GM18526 (cell line): Measurements from ENCODE around the gene DENND2A.

Source experiments
- POLR2A ChIP-seq: IDR thresholded peaks from 3 replicates; pipeline ENCODE4 v1.6.1; 2011; ENCODE audit not compliant: insufficient read length; ENCODE audit errors: extremely low read depth

Gene DENND2A

DNA sequence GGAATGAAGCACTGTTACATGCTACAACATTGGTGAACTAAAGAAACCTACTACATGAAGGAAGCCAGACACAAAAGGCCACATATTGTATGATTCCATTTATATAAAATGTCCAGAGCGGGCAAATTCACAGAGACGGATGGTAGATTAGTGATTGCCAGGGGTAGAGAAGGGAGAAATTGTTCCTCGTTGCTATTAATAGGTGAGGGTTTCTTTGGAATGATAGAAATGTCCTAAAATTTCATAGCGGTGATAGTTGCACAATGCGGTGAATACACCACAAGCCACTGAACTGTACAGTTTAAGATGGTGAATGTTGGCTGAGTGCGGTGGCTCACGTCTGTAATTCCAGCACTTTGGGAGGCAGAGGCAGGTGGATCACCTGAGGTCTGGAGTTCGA, 29.0 kb downstream of the DENND2A start:
- no peak for TF ChIP-seq POLR2A

GRCh38 chr7:140610204-140611165, 30.1 kb downstream of the DENND2A start:
- TF ChIP-seq POLR2A = no peak

DNA sequence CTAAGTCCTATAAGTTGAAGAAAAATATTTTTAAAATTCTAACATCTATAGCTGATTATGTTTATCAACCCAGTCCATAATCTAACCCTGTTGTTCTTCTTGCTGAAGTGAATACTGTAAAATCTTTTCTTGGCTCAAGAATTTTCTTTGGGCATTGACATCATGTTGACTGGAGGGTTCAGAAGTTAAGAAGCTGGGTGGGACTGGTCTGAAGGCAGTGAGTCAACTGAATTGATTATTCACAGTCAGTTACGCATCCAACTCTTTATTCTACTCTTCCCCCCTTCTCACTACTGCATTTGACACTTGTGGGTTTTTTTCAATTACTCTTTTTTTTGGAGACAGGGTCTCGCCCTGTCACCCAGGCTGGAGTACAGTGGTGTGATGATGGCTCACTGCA, 31.0 kb downstream of the DENND2A start:
- TF ChIP-seq POLR2A = no peak

GRCh38 chr7:140607441-140607989, 33.1 kb downstream of the DENND2A start:
- TF ChIP-seq POLR2A = no peak

DNA sequence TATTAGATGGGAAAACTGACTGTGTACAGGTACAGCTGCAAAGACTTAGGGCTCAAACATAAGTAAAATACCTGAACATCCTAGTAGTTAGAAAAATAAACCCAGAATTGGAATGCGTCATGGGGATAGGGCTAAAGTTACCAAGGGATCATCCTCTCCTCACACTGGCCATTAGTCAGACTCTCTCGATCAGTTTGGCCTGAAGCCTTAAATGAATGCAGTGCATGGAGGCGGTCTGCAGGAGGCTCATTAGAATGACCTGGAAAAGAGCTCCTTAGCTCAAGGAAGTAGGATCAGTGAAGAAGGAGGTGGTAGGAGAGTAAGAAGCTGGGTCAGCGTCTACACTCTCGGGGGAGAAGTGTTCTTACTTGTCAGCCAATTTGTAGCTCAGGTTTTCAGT, 35.3 kb downstream of the DENND2A start:
- no peak for TF ChIP-seq POLR2A

DNA sequence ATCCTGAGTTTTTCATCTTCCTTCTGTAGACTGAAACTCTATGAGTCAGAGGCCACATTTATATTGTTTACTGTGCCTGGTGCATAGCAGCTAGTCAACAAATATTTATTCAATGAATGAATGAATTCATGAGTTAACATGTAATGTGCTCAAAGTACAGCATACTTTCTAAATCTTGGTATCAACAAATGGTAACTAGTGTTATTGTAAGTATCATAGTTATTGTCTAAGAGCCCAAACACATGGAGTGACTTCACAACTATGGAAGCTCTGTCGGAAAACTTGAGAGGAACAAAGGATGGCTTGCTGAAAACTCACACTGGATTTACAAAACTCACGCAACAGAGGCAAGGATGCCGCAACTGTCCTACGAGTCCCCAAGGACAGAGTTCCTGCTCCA, 35.9 kb downstream of the DENND2A start:
- no peak for TF ChIP-seq POLR2A

GRCh38 chr7:140604076-140604475, 36.5 kb downstream of the DENND2A start:
- TF ChIP-seq POLR2A = no peak

DNA sequence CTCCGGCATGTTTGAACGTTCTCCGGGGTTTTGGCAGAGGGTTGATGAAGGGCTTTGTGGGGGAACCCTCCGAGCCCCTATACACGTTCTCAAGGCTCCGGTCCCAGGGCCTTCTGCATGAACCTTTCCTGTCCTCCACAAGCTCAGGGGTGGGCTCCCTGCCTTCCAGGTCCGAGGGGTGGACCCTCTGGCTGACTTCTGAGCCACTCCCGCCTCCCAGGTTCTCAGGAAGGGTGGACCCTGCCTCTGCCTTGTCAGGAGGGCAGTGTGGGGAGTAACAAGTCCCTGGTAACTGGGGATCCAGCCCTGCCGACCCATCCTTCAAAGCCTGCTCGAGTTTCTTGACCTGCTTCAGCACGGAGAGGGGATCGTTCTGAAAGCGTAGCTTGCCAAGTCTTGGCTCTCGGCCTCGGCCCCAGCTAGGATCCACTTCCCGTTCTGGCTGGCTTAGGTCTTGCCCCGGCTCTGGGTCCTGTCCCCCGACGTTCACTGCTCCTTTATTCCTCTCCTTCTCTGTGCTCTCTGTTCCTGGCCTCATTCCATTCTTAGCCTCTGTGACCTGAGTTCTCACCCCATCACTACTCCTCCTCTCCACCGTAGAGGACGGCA, 38.9 kb downstream of the DENND2A start:
- TF ChIP-seq POLR2A = no peak

DNA sequence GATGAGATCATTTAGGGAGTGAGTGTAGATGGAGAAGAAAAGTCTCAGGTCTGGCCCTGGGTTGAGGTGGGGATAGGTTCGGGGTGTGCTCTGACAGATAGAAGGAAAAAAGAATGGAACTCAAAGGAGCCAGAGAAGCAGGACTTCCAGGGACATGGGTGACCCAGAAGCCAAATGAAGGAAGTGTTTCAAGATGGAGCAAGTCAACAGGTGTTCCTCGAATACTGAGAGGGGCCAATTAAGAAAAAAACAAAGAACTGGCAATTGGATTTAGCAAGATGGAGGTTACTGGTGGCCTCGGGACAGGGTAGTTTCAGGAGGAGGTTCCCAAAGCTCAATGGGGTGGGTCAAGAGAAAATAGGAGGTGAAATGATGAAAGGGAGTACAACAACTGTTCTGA, 40.3 kb downstream of the DENND2A start:
- TF ChIP-seq POLR2A = no peak

DNA sequence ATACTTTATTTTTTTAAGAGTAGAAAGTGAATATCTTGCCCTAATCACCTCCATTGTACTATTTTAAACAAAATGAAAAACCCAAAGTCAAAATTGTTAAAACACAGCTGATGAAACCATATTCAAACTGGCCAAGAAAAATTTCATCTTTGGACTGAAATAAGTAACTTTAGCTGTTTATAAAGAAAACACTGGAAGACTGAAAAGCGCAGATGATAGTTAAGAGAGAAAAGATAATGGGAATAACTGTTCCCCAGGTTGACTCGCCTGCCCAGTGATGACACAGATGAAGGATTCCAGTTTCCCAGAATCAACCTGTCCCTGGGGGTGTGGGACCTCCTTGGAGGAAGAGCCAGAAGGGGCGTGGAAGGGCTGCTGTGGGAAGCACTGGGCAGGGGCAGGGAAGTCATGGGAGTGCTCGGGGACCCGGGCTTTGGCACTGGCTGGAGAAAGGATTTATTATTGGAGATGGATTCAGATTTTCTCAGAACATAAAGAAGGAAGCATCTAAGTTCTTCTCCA, 43.1 kb downstream of the DENND2A start:
- TF ChIP-seq POLR2A = no peak

DNA sequence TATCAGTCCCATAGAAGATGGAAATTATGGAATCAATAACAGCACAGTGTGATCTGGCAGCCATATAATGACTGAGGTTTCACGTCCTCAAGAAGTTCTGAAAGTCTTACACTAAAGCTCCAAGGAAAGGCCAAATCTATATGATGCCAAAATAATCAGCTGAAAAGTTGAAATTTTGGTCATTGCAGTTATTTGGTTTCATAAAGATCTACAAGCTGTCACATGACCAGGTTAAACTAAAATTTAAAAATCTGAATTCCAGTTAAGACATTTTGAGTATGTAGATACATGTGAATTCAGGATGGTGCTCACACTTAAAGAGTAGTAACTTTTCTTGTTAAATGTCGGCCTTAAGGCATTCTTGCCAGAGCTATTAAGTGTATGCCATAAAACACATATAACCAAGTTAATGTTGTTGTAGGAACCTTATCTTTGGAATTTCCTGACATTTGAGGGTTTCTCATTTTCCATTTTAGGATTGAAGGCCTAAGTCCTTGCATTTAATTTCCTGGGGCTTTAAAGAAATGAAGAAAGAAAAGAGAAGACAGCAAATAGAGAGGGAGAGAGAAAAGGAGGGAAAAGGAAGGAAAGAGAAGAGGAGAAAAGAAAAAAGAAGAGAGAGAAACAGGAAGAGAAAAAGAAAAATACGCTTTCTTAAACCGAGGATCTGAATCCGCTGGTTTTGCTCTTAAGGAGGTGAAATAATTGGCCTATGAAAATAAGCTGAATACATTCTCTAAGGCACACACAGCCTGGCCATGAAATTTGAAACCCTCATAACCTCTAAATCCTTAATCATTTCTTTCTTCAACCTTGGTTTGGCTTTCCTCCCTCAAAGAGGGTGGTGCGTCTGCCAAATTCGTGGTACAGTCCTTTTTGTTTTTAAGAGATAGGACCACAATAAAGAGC, 43.8 kb downstream of the DENND2A start:
- TF ChIP-seq POLR2A = no peak

DNA sequence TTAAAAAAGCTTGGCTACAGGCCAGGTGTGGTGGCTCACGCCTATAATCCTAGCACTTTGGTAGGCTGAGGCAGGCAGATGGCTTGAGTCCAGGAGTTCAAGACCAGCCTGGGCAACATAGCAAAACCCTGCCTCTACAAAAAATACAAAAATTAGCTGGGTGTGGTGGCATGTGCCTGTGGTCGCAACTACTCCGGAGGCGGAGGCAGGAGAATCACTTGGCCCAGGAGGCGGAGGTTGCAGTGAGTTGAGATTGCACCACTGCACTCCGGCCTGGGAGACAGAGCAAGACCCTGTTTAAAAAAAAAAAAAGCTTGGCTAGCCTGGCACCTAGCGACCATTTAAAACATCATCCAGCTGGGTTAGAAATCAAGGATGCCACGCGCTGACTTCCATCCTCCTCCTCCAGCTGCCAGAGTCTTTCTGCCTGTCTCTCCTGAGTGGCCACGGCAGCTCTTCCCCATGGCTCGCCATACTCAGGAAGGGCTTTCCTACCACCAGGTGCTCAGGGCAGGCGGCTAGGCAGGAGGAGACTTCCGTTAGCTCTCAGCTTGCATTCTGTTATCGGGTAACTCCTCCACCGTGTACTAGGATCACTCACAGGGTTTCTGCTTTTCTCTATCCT, 45.0 kb downstream of the DENND2A start:
- TF ChIP-seq POLR2A = no peak

DNA sequence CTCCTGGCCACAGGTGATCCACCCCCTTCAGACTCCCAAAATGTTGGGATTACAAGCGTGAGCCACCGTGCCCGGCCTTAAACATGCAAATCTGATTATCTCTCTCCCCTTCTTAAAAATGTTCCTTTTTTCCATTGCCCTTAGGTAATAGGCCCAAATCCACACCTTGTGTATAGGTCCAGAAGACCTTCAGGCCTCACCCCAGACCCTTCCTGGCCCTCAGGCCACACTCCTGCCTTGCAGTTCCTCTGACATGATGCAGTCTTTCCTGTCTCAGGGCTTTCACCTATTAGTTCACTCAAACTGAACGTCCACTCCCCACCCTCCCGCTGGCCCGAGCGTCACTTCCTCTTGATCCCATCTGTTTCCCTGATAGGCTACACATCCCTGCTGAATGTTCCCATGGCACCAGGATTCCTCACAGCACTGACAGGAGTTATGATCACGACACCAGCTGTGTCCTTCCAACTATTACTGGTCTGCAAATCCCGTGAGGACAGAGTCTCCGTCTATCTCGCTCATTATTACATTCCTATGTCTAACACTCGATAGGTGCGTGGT, 46.4 kb downstream of the DENND2A start:
- TF ChIP-seq POLR2A = no peak

DNA sequence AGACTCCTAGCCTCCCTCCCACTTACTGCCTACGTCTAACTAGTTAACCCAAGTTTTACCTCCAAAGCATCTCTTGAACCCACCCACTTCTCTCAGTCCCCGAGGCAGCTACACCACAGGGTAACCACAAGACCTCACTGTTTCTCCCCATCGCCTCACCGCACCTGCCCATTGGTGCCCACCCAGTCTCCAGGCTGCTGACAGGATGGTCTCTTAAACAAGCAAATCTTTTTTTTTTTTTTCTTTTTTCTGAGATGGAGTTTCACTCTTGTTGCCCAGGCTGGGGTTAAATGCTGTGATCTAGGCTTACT, 47.0 kb downstream of the DENND2A start:
- TF ChIP-seq POLR2A = no peak

GRCh38 chr7:140592964-140593671, 47.5 kb downstream of the DENND2A start:
- TF ChIP-seq POLR2A = no peak
